ENCODE results near the gene SLC6A8. TPM values are rescaled to one million over a fixed set of nuclear protein-coding genes. Genes with fewer than 3 reads are reported as not detected.

The SLC6A8 gene
- 10 to 100 TPM; 71.3 to 76.6 TPM for total RNA-seq

GRCh38 chrX:153687121-153688039, at the start of gene SLC6A8:
Gene SLC6A8 (plus strand): TSS chrX:153687926. CDS start chrX:153688575, 649 bp downstream.
- Histone ChIP-seq H3K27ac (peak within 1 kb of the TSS; percentile 72 to 88), H3K4me1 (peaks cover 0 to 6% of the 10 kb centered on the region in 2 donors), H3K36me3 (no peaks in the 10 kb centered on the region), H3K4me3 (peak within 1 kb of the TSS; percentile 45 to 55), H3K27me3 (no peaks in the 10 kb centered on the region), H3K9me3 (no peaks in the 10 kb centered on the region)
- peak; percentile 68 for DNase-seq (ENCODE audit: low spot score)
- TF ChIP-seq, protein P1, sequence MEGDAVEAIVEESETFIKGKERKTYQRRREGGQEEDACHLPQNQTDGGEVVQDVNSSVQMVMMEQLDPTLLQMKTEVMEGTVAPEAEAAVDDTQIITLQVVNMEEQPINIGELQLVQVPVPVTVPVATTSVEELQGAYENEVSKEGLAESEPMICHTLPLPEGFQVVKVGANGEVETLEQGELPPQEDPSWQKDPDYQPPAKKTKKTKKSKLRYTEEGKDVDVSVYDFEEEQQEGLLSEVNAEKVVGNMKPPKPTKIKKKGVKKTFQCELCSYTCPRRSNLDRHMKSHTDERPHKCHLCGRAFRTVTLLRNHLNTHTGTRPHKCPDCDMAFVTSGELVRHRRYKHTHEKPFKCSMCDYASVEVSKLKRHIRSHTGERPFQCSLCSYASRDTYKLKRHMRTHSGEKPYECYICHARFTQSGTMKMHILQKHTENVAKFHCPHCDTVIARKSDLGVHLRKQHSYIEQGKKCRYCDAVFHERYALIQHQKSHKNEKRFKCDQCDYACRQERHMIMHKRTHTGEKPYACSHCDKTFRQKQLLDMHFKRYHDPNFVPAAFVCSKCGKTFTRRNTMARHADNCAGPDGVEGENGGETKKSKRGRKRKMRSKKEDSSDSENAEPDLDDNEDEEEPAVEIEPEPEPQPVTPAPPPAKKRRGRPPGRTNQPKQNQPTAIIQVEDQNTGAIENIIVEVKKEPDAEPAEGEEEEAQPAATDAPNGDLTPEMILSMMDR (IDR thresholded peaks at IDR 0.05): peak; percentile 20 to 58

DNA sequence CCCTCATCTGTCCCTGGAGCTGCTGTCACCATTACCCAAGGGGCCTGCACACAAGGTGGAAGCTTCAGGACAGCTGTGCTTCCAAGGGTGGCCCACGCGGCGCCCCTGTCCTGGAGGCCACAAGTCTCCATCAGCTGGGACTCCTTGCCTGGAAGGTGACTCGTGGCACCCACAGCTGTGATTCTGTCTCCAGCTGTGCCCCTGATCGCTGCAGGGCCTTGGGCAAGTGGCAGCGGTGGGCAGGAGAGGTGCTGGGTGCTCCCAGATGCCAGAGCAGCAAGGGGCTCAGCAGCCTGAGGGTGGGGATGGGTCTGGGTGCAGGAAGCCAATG, 49.7 kb upstream of the SLC6A8 start:
- peaks cover 0 to 14% of the 10 kb centered on the region in 2 donors for H3K4me1 ChIP-seq
- H3K27me3 ChIP-seq: peaks cover 0 to 11% of the 10 kb centered on the region in 2 donors
- H3K27ac ChIP-seq: no peak overlapping the region
- no peak overlapping the region for H3K4me3 ChIP-seq
- H3K9me3 ChIP-seq: no peaks in the 10 kb centered on the region
- TF ChIP-seq, protein P1 (IDR thresholded peaks at IDR 0.05): no peak
- no peak for DNase-seq (ENCODE audit: low spot score)
- no peaks in the 10 kb centered on the region for H3K36me3 ChIP-seq

DNA sequence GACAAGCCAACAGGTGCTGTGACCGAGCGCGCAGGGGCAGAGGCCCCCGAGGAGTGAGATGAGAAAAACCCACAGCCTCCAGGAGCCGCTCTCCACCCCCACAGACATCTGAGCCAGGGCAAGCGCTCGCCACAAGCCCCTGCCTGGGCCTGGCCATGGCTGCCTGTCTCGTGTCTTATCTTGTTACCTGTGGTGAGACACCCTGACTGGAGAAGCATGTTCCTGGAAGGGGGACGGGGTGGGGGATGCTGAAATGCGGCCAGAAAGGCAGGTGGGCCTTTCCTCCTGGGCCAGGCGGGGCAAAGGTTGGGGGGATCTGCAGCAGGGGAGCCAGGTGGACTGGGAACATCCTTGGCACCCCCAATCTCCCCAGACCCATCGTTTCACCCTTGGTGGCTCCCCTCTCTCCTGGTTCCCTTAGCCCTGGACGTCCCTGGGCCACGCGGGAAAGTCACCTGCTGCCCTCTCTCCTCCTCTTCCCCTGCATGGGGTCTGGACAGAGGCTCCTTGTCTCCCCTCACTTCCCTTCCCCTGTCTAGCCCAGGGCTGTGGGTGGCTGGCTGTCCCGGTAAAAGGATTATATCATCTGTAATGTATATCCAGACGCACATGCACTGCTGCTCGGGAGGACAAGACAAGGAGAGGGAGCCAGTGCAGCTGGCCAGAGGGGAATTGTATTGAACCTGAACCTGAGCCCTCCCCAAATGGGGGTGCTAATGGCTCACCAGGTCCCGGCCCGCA, 49.1 kb upstream of the SLC6A8 start:
- H3K36me3 ChIP-seq: no peaks in the 10 kb centered on the region
- H3K27me3 ChIP-seq: peaks cover 0 to 15% of the 10 kb centered on the region in 2 donors
- no peaks in the 10 kb centered on the region for H3K9me3 ChIP-seq
- no peak for DNase-seq (ENCODE audit: low spot score)
- no peak overlapping the region for H3K4me3 ChIP-seq
- TF ChIP-seq, protein P1 (IDR thresholded peaks at IDR 0.05): no peak
- peaks cover 0 to 19% of the 10 kb centered on the region in 2 donors for H3K4me1 ChIP-seq
- no peak overlapping the region for H3K27ac ChIP-seq

GRCh38 chrX:153639177-153640044, 48.3 kb upstream of the SLC6A8 start:
- H3K4me3 ChIP-seq: no peak overlapping the region
- no peak for DNase-seq (ENCODE audit: low spot score)
- no peak overlapping the region for H3K27ac ChIP-seq
- no peaks in the 10 kb centered on the region for H3K9me3 ChIP-seq
- TF ChIP-seq, protein P1 (IDR thresholded peaks at IDR 0.05): no peak
- H3K36me3 ChIP-seq: no peaks in the 10 kb centered on the region
- H3K27me3 ChIP-seq: peaks cover 0 to 16% of the 10 kb centered on the region in 2 donors
- H3K4me1 ChIP-seq: peaks cover 0 to 20% of the 10 kb centered on the region in 2 donors

DNA sequence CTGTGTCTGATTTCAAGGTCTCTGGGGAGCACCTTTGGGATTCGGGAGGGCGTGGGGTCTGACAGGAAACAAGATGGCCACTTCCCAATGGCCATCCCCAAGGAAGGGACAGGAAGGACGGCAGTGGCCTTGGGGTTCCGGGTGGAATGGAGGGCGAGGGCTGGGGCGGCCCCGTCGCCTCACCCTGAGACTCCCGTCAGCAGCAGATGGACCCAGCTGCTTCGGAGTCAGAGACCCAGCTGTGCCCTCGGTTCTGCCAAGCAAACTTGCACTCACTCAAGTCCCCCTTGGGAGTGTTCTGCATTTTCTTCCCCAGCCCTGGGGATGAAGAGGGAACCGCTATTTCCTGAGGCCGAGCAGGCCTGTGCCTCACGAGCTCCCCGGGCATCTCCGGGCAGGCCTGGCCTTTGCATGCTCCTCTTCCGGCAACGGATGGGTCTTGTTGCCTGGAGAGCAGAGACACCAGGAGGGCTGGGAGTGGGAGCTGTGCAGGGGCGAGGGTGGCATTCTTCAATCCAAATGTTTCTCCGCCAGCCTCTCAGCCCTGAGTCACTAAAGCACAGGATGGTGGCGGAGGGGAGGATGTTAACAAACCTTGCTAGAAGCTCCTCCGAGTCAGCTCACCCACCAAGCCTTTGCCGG, 47.6 kb upstream of the SLC6A8 start:
- TF ChIP-seq, protein P1 (IDR thresholded peaks at IDR 0.05): no peak
- Histone ChIP-seq H3K9me3 (no peaks in the 10 kb centered on the region), H3K27ac (no peak overlapping the region), H3K36me3 (no peaks in the 10 kb centered on the region), H3K4me1 (peaks cover 0 to 20% of the 10 kb centered on the region in 2 donors), H3K27me3 (peaks cover 0 to 16% of the 10 kb centered on the region in 2 donors), H3K4me3 (no peak overlapping the region)
- DNase-seq (ENCODE audit: low spot score): no peak

All from right atrium auricular region (tissue), 2 donors.